GM19023 (cell line): Measurements from ENCODE around the gene GARIN5B.

Experiments
- ATAC-seq: cut with Tn5 transposase; IDR thresholded peaks from one replicate; pipeline ENCODE4 v1.9.1; 2021; ENCODE audit warnings: mild to moderate bottlenecking, moderate library complexity; ENCODE audit not compliant: unreplicated experiment

GARIN5B gene

GRCh38 chr19:55372316-55373081, 9.4 kb upstream of the GARIN5B start:
- ATAC-seq: no peak

- no peak for ATAC-seq
These were observed 7.4 kb upstream of the GARIN5B start, which contains the start of gene IL11 for GRCh38 chr19:55370305-55370988. IL11 (minus strand) TSS chr19:55370463; CDS start chr19:55370310, 153 bp downstream.

- no peak for ATAC-seq
These were observed 6.7 kb upstream of the GARIN5B start for GRCh38 chr19:55369653-55370304.

- ATAC-seq: no peak
These were observed 5.9 kb upstream of the GARIN5B start for GRCh38 chr19:55368701-55369563.

- no peak for ATAC-seq
These were observed 5.0 kb upstream of the GARIN5B start for GRCh38 chr19:55368106-55368505.

- no peak for ATAC-seq
These were observed 3.7 kb upstream of the GARIN5B start for GRCh38 chr19:55366790-55367189.

GRCh38 chr19:55365964-55366363, 2.9 kb upstream of the GARIN5B start:
- no peak for ATAC-seq

- ATAC-seq: no peak
These were observed 2.2 kb upstream of the GARIN5B start for GRCh38 chr19:55365245-55365644.

GRCh38 chr19:55362174-55362989, 678 bp downstream of the GARIN5B start:
- no peak for ATAC-seq

- ATAC-seq: no peak
These were observed 2.2 kb downstream of the GARIN5B start for GRCh38 chr19:55360902-55361301.

GRCh38 chr19:55358943-55359908, 3.8 kb downstream of the GARIN5B start:
- no peak for ATAC-seq

GRCh38 chr19:55358493-55358892, 4.6 kb downstream of the GARIN5B start:
- no peak for ATAC-seq

GRCh38 chr19:55355213-55355821, 7.7 kb downstream of the GARIN5B start:
- ATAC-seq: no peak

GRCh38 chr19:55354698-55355212, 8.3 kb downstream of the GARIN5B start, which contains the start of gene COX6B2:
COX6B2 (minus strand) TSS chr19:55354719; CDS start chr19:55354521, 198 bp downstream.
- no peak for ATAC-seq

GRCh38 chr19:55353803-55354697, 9.0 kb downstream of the GARIN5B start:
- ATAC-seq: no peak

- no peak for ATAC-seq
These were observed 9.7 kb downstream of the GARIN5B start for GRCh38 chr19:55353356-55353802.

- no peak for ATAC-seq
These were observed 10.4 kb downstream of the GARIN5B start for GRCh38 chr19:55352549-55353145.
